Measurements from ENCODE around the gene OSCP1.

The OSCP1 gene

DNA sequence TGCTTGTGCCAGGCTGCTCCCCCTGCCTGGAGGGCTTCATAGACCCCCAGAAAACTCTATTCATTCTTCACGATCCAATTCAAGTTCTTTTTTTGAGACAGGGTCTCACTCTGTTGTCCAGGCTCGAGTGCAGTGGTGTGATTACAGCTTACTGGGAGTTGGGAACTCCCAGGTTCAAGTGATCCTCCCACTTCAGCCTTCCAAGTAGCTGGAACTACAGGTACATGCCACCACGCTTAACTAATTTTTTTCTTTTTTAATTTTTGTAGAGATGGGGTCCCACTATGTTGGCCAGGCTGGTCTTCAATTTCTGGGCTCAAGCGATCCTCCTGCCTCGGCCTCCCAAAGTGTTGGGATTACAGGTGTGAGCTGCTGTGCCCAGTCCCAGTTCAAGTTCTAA lies 68.8 kb downstream of the OSCP1 start:
- Mint-ChIP-seq H3K4me3 (no peak overlapping the region), H3K4me1 (peaks cover 45% of the 10 kb centered on the region), H3K27me3 (ENCODE audit: low read depth) (no peaks in the 10 kb centered on the region), H3K27ac (peak overlapping the region in 2 of 3 experiments; percentile 50 to 55), H3K9me3 (no peaks in the 10 kb centered on the region), H3K36me3 (ENCODE audit: low read depth) (peaks cover 8% of the 10 kb centered on the region)
- no peak for TF ChIP-seq CTCF (IDR thresholded peaks at IDR 0.05; ENCODE audit: unreplicated experiment in 3 of 3)

- no peak for TF ChIP-seq CTCF (IDR thresholded peaks at IDR 0.05; ENCODE audit: unreplicated experiment in 3 of 3)
- Mint-ChIP-seq H3K27ac (peak overlapping the region; percentile 20 to 55 (median 50)), H3K9me3 (no peaks in the 10 kb centered on the region), H3K4me1 (peaks cover 44% of the 10 kb centered on the region), H3K27me3 (ENCODE audit: low read depth) (no peaks in the 10 kb centered on the region), H3K4me3 (no peak overlapping the region), H3K36me3 (ENCODE audit: low read depth) (peaks cover 8% of the 10 kb centered on the region)
Measured at GRCh38 chr1:36380782-36381181, 69.5 kb downstream of the OSCP1 start.

GRCh38 chr1:36380143-36380619 lies 70.1 kb downstream of the OSCP1 start:
- peak overlapping the region in 1 of 3 experiments; percentile 35 for H3K4me3 Mint-ChIP-seq
- no peaks in the 10 kb centered on the region for H3K27me3 Mint-ChIP-seq (ENCODE audit: low read depth)
- no peak for TF ChIP-seq CTCF (IDR thresholded peaks at IDR 0.05; ENCODE audit: unreplicated experiment in 3 of 3)
- H3K9me3 Mint-ChIP-seq: no peaks in the 10 kb centered on the region
- peaks cover 44% of the 10 kb centered on the region for H3K4me1 Mint-ChIP-seq
- H3K27ac Mint-ChIP-seq: peak overlapping the region; percentile 0 to 63 (median 50)
- peaks cover 8% of the 10 kb centered on the region for H3K36me3 Mint-ChIP-seq (ENCODE audit: low read depth)

- peaks cover 8% of the 10 kb centered on the region for H3K36me3 Mint-ChIP-seq (ENCODE audit: low read depth)
- H3K9me3 Mint-ChIP-seq: no peaks in the 10 kb centered on the region
- TF ChIP-seq CTCF (IDR thresholded peaks at IDR 0.05; ENCODE audit: unreplicated experiment in 3 of 3): no peak
- H3K27ac Mint-ChIP-seq: peak overlapping the region in 1 of 3 experiments; percentile 41
- peaks cover 43% of the 10 kb centered on the region for H3K4me1 Mint-ChIP-seq
- no peak overlapping the region for H3K4me3 Mint-ChIP-seq
- H3K27me3 Mint-ChIP-seq (ENCODE audit: low read depth): no peaks in the 10 kb centered on the region
Measured at GRCh38 chr1:36377791-36378492, 72.3 kb downstream of the OSCP1 start.

DNA sequence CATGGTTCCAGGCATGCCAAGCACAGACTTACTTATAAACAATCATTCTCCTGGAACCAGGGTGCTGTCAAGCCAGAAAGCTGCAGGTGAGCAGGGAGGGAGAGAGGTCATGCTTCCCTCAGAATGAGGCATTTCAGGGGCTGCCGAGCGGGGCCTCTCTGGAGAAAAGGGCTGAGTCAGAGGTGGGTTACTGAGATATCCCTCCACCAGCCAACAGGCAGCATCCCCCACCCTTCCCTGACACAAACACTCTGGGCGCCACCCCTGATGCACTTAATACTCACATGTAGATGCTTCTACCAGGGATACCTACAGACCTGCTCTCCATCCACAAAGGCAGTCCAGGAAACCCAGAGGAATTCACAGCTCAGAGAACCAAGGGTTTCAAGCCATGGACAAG lies 77.6 kb downstream of the OSCP1 start:
- Mint-ChIP-seq H3K36me3 (ENCODE audit: low read depth) (peaks cover 1% of the 10 kb centered on the region), H3K27me3 (ENCODE audit: low read depth) (no peaks in the 10 kb centered on the region), H3K4me3 (no peak overlapping the region), H3K9me3 (no peaks in the 10 kb centered on the region), H3K27ac (peak overlapping the region; percentile 98 to 99 (median 99)), H3K4me1 (peaks cover 58% of the 10 kb centered on the region)
- no peak for TF ChIP-seq CTCF (IDR thresholded peaks at IDR 0.05; ENCODE audit: unreplicated experiment in 3 of 3)

All from nephron (organoid).